Panc1 (cell line): Measurements from ENCODE around the gene MAP7. TPM values are rescaled to one million over a fixed set of nuclear protein-coding genes. Genes with fewer than 3 reads are reported as not detected.

Experiments used
- ATAC-seq: fragments of 200-7000 bp; cut with Tn5 transposase; 2 replicates; pipeline ENCODE4 v1.9.1; 2020; ENCODE audit warnings: mild to moderate bottlenecking, moderate library complexity
- BruUV-seq: library from RNA; stranded (reverse); fragments of 400-500 nt; replicated peaks from 2 replicates; lab custom pipeline; 2021; lab: Mats Ljungman, UMichigan
- CTCF ChIA-PET: fragments of 300-600 bp; sonication (Branson Sonifier 250); formaldehyde crosslinking; loops from one replicate; lab custom pipeline; 2022; ENCODE audit warnings: antibody characterized with exemption; lab: Charles Lee
- POLR2A ChIA-PET: fragments of 300-600 bp; sonication (Branson Sonifier 250); formaldehyde crosslinking; loops from one replicate; lab custom pipeline; 2022; ENCODE audit warnings: antibody characterized with exemption; lab: Charles Lee
- DNase-seq: peaks from one replicate; pipeline ENCODE4 v3.0.0-alpha.2; 2010; ENCODE audit warnings: low read depth, low spot score
- H3K27ac ChIP-seq: 2 replicates; pipeline ENCODE4 v1.5.1; 2011; ENCODE audit warnings: mild to moderate bottlenecking, low read length, inconsistent platforms
- H3K27me3 ChIP-seq: fragments of 200-500 bp; sonication (Bioruptor generic); 2 replicates; pipeline ENCODE4 v1.6.0; 2014; ENCODE audit warnings: low read length, inconsistent platforms; ENCODE audit not compliant: control insufficient read depth, insufficient read depth
- H3K36me3 ChIP-seq: fragments of 200-500 bp; sonication (Bioruptor generic); 2 replicates; pipeline ENCODE4 v1.5.1; 2014; ENCODE audit warnings: inconsistent platforms, mild to moderate bottlenecking, low read length, moderate library complexity; ENCODE audit not compliant: control insufficient read depth, insufficient read depth
- H3K4me1 ChIP-seq: 2 replicates; pipeline ENCODE4 v1.5.1; 2011; ENCODE audit warnings: inconsistent platforms, mild to moderate bottlenecking, low read length, moderate library complexity; ENCODE audit not compliant: control insufficient read depth, insufficient read depth
- H3K4me3 ChIP-seq, 2 experiments: 2 replicates each; pipeline ENCODE4 v1.5.1; 2011 to 2012; ENCODE audit warnings: low read depth in 2 of 2, low read length in 2 of 2, mild to moderate bottlenecking in 2 of 2, inconsistent platforms in 1 of 2, moderate library complexity in 1 of 2
- H3K9me3 ChIP-seq: fragments of 200-500 bp; sonication (Bioruptor generic); 2 replicates; pipeline ENCODE4 v1.5.1; 2014; ENCODE audit warnings: low read depth, mild to moderate bottlenecking, inconsistent platforms, low read length, moderate library complexity; ENCODE audit not compliant: control insufficient read depth, insufficient read depth
- CTCF ChIP-seq: fragments of 450-650 bp; IDR thresholded peaks from 2 replicates; pipeline ENCODE4 v1.5.1; 2017; ENCODE audit warnings: mild to moderate bottlenecking
- POLR2AphosphoS5 ChIP-seq: IDR thresholded peaks from 2 replicates; pipeline ENCODE4 v1.6.1; 2012; ENCODE audit warnings: mild to moderate bottlenecking, low read depth, low read length, moderate library complexity
- SIN3A ChIP-seq: IDR thresholded peaks from 2 replicates; pipeline ENCODE4 v1.6.1; 2012; ENCODE audit warnings: low read depth, mild to moderate bottlenecking, low read length, moderate library complexity, borderline replicate concordance; ENCODE audit not compliant: insufficient read depth
- TCF7L2 ChIP-seq: IDR thresholded peaks from 2 replicates; pipeline ENCODE4 v1.6.1; 2011; ENCODE audit warnings: mild to moderate bottlenecking, low read depth, low read length, inconsistent platforms
- in situ Hi-C: cut with HindIII; loops from 2 replicates; pipeline ENCODE4 v1.10.0; 2016; ENCODE audit warnings: low sequenced_read_pairs, low pct_unique_long_range_greater_than_20kb
- intact Hi-C: fragments of 100-400 bp; cut with micrococcal nuclease; formaldehyde crosslinking; loops from one replicate; pipeline ENCODE4 v1.10.0; 2022; ENCODE audit not compliant: unreplicated experiment
- total RNA-seq: library from RNA; stranded (reverse); gene quantifications from one replicate; pipeline ENCODE4 v1.2.1, GENCODE V29; 2021; ENCODE audit not compliant: unreplicated experiment
- TF ChIP-seq, protein P1 (sequence below), 2 experiments: IDR thresholded peaks; 2 replicates each; pipeline ENCODE4 v1.6.1; 2011 to 2012; ENCODE audit warnings: low read depth in 2 of 2, control low read depth in 1 of 2, low read length in 1 of 2, mild to moderate bottlenecking in 1 of 2, moderate library complexity in 1 of 2; ENCODE audit not compliant: insufficient read depth in 1 of 2

MAP7 gene
- total RNA-seq, 1 experiment from 2014 or later, result 1.8 TPM

DNA sequence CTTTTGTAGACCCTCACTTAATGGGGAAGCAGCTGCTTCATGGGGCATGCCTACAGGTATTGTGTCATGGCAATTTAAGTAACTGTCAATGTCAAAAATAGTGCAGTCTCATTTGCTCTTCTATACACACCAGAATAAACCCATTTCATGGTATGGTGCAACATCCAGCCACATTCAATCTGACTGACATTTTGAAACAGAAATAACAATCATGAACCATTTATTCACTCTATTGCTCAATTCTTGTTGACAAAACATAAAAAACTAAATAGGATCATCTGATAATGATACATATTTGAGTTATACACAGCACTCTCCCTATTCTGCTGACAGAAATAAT, 122.9 kb downstream of the MAP7 start:
- Histone ChIP-seq H3K4me3 (no peak overlapping the region), H3K9me3 (no peaks in the 10 kb centered on the region), H3K27me3 (0 out of 2 replicates have a peak, but pooled peaks cover 2% of the 10 kb centered on the region), H3K36me3 (no peaks in the 10 kb centered on the region), H3K4me1 (no peaks in the 10 kb centered on the region), H3K27ac (no peak overlapping the region)
- in situ Hi-C loops, result no loop called here
- intact Hi-C loops, result no loop called here
- DNase-seq (no peak), ATAC-seq (no peak)
- TF ChIP-seq CTCF, result no peak
- TF ChIP-seq, protein P1, sequence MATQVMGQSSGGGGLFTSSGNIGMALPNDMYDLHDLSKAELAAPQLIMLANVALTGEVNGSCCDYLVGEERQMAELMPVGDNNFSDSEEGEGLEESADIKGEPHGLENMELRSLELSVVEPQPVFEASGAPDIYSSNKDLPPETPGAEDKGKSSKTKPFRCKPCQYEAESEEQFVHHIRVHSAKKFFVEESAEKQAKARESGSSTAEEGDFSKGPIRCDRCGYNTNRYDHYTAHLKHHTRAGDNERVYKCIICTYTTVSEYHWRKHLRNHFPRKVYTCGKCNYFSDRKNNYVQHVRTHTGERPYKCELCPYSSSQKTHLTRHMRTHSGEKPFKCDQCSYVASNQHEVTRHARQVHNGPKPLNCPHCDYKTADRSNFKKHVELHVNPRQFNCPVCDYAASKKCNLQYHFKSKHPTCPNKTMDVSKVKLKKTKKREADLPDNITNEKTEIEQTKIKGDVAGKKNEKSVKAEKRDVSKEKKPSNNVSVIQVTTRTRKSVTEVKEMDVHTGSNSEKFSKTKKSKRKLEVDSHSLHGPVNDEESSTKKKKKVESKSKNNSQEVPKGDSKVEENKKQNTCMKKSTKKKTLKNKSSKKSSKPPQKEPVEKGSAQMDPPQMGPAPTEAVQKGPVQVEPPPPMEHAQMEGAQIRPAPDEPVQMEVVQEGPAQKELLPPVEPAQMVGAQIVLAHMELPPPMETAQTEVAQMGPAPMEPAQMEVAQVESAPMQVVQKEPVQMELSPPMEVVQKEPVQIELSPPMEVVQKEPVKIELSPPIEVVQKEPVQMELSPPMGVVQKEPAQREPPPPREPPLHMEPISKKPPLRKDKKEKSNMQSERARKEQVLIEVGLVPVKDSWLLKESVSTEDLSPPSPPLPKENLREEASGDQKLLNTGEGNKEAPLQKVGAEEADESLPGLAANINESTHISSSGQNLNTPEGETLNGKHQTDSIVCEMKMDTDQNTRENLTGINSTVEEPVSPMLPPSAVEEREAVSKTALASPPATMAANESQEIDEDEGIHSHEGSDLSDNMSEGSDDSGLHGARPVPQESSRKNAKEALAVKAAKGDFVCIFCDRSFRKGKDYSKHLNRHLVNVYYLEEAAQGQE (IDR thresholded peaks at IDR 0.05; ENCODE audit: insufficient read depth in 1 of 2, low read depth in 2 of 2, low read length in 1 of 2), result no peak
- no peak for TF ChIP-seq TCF7L2
- ChIA-PET POLR2A (no interaction called here), CTCF (no interaction called here)
- BruUV-seq, result no TSS peak

DNA sequence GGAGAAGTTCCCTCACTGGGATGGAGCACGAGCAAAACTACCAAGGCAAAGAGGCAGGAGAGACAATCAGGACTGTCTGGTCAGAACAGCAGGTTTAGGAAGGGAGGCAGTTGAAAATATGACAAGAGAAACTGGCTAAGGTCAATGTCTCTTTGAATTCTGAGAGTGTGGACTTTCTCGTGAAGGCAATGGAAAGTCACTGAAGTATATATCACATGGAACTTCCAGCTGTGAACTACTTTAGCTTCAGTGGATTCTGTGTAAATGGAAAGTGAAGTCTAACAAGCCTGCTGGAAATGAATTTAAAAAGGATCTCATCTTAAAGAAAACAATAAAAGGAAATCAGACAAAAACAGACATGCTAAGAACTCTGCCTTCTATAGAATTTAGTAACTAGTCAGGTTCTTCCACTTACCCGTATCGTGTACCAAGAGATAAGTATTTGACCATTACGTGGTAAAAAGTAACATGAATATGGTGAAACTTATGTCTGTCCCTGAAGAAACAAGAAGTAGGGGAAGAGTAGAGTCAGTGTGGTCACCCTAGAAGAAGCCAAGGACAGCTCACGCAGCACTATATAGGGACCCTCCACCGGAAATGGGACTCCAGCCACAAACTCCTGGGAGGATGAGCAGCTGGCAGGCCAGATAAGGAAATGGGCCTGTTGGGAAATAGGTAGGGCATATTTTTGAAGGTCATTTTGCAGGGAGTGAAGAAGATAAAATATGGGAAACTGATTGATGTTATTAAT, 123.4 kb downstream of the MAP7 start:
- DNase-seq (no peak), ATAC-seq (no peak)
- no peaks in the 10 kb centered on the region for H3K4me1 ChIP-seq
- CTCF ChIA-PET, result no interaction called here
- POLR2A ChIA-PET, result no interaction called here
- in situ Hi-C loops, result no loop called here
- no peaks in the 10 kb centered on the region for H3K36me3 ChIP-seq
- TF ChIP-seq POLR2AphosphoS5 (no peak), CTCF (no peak), TCF7L2 (no peak), SIN3A (no peak)
- TF ChIP-seq, protein P1 (IDR thresholded peaks at IDR 0.05; ENCODE audit: insufficient read depth in 1 of 2, low read depth in 2 of 2, low read length in 1 of 2), result no peak
- intact Hi-C loops, result no loop called here
- BruUV-seq, result no TSS peak
- 0 out of 2 replicates have a peak, but pooled peaks cover 2% of the 10 kb centered on the region for H3K27me3 ChIP-seq
- no peak overlapping the region for H3K4me3 ChIP-seq
- H3K9me3 ChIP-seq, result no peaks in the 10 kb centered on the region
- H3K27ac ChIP-seq, result no peak overlapping the region
